Stimulated activated naive CD4-positive, alpha-beta T cell treated with Interleukin-2 at 50 U/mL for 16 hours (primary cell): ENCODE measurements around the gene CARS2.
"Not testable (repeated sequence)": the region's sequence is repeated elsewhere in the genome, so short reads cannot be mapped to it uniquely, and the experiment has no call there.

Source experiments
- DNase-seq: peaks from one replicate; lab custom pipeline; 2025; lab: John Stamatoyannopoulos, UW

The CARS2 gene

DNA sequence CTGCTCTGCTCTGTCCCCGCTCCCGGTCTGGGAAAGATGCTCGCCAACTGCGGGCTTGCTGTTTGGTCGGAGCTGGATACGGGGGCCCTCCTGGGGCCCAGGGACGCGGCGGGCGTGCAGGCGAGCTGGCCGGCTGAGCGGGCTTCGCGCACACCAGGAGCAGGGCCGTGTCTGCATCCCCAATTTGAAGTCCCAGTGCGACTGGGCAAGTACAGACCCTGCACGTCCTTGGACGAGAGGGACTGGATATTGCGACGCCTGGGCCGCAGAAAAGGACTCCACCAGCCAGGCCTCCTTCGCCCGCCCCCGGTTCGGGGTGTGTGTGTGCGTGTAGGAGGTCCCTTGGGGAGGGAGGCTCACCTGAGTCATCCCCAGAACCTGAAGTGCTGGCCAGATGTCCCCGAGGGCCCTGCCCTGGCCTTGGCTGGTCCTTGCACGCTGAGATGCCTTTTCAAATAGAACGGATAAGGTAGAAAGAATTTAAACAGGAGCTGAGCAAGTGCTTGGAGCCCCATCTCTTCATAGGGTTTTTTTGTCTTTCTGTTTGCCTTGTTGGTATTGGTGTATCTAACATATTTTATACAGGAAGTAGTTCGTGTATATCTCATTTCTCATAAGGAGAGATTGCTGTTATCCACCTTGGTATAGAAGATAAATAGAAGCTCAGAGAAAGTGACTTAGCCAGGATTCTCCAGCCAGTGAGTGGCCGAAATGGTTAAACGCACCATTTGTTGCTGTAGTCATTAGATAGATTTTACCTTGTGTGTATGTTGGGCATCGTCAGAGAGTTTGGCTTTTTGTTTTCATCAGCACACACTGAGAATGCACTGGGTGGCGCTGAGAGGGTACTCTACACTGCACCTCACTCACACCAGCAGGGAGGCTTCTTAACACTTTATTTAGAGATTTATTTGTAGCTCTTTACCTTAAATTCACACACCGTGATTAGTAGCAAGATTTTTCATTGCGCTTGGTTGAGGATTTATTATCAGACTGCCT lies 89.5 kb downstream of the CARS2 start:
- DNase-seq = peak; percentile 46

DNA sequence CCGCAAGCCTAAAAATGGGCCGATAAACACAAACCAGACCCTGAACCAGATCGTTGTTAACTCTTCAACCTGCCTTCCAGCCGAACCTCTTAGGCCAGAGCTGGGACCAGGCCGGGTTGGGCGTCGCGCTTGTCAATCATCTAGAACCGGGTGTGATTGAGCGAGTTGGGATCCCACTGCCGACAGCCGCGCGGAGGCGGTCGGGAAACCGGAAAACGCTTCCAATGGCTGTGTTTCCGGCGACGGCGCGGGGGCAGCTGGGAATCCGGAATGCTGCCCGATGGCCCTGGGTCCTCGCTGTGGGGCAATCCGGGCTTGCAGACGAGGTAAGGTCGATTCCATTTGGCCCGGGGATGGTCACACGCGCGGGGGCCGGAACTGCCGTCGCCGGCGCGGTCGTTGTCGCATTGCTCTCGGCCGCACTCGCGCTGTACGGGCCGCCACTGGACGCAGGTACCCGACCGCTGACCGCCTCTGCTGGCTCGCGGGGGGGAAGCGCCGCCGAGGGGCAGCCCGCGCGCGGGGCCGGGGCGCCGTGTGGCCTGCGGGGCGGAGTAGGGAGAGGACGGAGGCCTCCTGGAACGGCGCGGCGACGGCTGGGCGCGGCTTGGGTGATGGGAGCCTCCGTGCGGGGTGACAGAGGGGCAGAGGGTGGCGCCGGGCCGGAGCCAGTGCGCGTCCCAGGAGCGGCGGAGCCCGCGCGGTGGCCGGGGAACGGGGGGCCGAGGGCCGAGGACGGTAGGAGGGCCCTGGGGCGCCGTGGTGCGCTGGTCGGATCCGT lies 90.4 kb downstream of the CARS2 start, which contains the start of gene NAXD:
Gene NAXD (plus strand): TSS at position 224 of the 781 bp plus-strand sequence. CDS start 57 bp downstream, at position 281.
- DNase-seq = peak; percentile 84

DNA sequence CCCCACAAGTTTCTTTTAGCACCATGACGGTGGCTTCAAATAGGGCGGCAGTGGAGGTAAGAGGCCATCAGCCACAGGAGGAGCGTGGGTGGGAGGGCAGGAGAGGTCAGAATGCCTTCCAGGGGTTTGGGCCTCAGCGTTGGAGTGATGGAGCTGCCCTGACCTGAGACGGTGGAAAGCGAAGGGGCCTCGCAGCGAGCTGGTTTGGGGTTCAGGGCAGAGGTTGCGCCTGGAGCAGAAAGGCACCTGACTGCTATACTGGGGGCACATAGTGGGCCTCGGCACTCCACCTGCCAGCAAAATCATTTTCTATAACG lies 91.0 kb downstream of the CARS2 start:
- DNase-seq = no peak

DNA sequence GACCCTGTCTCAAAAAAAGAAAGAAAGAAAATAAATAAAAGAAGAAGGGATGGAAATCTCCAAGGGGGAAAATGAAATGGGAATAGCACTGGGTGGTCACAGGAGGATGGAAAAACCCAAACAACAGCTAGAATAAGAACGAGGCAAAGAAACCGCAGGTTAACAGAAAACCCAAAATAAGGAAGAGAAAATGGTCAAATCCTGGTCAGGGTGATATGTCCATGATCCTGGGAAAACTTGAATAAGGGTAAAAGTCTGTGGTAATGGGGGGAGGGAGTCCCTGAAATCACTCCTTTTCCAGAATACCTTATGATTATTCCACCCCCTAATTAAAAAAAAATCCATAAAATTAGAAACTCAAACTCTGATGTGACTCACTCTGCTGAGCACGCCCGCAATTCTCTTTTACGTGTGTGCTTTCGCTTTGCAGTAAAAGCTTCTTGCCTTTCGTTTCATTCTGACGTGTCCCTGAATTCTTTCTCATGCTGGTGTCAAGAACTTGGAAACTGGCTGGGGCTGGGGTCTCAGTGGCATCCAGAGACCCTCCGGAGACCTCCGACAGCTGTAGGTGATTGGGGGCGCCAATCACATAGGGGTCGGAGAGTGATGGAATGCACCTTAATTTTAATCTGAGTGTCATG lies 94.8 kb downstream of the CARS2 start:
- DNase-seq = peak; percentile 25

DNA sequence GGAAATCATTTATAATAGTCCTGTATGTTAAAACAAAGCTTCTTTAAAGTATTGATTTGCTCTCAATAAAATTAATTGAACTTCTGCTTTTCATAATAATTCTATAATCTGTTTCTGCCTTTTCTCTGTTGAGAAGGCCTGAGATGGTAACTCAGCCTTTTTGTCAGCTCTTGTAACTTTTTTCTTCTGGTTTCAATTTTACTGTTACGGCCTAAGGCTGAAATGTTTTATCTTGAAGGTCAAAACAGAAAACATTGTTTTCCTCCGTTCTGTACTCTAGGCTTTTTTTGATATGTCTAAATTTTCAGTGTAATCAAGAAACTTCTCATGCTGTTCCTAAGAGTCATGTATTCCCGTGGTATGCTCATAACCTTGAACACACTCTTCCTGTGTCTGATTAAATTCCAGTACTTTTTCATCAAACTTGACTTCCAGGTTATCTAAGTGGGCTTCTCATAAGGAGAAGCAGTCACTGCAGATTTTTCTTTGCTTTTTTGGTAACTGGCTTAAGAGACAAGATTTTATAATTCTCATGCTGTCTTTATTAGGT lies 98.2 kb downstream of the CARS2 start:
- DNase-seq = no peak

DNA sequence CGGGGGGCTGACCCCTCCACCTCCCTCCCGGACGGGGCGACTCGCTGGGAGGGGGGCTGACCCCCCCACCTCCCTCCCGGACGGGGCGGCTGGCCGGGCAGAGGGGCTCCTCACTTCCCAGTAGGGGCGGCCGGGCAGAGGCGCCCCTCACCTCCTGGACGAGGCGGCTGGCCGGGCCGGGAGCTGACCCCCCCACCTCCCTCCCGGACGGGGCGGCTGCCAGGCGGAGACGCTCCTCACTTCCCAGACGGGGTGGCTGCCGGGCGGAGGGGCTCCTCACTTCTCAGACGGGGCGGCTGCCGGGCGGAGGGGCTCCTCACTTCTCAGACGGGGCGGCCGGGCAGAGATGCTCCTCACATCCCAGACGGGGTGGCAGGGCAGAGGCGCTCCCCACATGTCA lies 99.6 kb downstream of the CARS2 start:
- not testable (repeated sequence) for DNase-seq

DNA sequence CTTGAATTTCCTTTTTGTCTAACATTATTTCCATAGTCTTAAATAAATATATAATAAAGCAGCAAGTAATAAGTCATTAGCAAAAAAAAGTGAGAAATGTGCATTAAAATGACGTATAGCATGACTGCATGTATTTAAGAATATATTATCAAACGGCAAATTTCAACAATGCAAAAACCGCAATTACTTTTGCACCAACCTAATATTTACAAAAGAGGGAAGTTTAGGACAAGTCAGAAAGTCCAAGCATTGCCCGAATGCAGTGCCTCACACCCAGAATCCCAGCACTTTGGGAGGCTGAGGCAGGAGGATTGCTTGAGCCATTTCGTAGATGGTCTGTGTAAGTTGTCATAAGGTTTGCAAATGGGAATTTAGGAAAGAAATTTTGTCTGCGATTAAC lies 100.8 kb downstream of the CARS2 start:
- DNase-seq = no peak

DNA sequence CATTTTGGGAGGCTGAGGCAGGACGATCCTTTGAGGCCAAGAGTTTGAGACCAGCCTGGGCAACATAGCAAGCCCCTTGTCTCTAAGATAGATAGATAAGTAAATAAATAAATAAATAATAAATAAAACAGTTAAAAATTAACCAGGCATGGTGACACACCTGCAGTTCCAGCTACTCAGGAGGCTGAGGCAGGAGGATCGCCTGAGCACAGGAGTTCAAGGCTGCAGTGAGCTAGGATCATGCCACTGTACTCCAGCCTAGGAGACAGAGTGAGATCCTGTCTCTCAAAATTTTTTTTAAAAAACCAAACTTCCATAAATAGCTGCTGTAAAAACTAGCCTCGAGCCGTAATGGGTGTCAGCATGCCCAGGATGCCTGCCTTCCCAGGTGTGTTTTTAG lies 104.9 kb downstream of the CARS2 start:
- DNase-seq = no peak

DNA sequence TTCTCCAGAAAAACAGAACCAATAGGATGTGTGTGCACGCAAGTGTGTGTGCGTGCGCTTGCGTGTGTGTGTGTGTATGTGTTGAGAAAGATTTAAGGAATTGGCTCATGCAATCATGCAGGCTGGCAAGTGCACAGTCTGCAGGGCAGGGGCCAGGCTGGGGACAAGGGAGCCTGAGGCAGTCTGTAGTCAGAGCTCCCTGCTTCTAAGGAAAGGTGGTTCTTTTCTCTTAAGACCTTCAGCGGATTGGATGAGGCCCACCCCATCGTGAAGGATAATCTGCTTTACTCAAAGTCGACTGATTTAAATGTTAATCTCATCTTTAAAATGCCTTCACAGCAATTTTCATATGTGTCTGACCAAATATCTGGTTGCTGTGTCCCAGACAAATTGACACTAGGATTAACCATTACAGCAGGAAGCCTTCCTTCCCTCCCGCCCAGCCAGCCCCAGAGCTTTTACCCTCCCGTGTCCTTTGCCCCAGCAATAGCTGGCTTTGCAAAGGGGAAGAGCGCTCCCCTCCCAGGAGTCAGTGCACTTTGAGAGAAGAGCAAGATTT lies 105.6 kb downstream of the CARS2 start:
- no peak for DNase-seq

DNA sequence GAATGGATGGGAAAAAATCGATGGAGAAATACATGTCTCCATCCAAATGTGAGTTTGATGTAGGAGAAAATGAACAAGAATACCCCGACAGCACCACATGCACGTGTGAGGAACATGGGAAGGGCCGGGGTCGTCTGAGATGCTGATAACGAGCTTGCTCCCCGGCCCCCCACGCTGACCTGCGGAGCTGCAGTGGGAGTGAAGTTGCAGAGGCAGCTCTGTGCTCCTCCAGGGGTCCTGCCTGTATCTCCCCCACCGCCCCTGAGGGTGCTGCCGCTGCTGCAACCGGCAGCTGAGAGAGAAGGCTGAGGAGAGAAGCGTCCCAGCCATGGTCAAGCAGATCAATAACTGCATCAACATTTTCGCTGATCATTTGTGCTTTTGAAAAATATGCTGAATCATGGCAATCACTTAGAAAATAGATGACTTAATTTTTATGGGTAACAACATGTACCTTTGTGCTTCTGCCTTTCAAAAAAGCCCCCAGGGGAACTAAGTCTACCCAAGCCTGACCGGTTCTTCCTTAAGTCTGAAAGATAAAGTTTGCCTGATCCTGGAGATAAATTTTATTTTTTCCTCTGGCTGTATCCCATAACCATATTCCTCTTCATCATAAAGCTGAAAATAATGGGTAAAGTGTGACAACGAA lies 108.8 kb downstream of the CARS2 start:
- DNase-seq = no peak

DNA sequence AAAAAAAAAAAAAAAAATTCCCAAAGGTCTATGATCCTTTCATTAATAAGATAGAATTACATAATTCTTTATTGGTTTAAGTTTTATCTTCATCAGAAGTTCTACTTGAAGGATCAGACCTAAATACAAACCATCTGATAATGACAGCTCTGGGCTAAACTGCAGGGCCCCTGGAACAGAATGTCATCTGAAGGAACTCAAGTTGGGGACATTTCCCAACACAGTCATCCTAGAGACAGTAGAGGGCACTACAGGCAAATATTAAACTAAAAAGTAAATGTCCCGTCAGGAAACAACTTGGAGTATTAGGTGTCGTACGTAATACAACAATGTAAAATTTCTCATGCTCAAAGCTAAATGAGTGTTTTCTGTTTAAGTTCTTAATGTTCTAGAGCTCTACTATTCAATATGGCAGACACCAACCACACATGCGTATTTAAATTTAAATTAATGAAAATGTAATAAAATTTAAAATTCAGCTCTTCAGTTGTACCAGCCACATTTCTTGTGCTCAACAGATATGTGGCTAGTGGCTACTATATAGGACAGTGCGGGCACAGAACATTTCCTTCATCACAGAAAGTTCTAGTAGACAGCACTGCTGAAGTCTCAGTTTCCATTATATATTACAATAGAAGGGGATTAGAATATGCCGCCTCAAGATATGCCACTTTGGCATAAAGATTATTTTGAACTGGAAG lies 112.3 kb downstream of the CARS2 start:
- DNase-seq = no peak

DNA sequence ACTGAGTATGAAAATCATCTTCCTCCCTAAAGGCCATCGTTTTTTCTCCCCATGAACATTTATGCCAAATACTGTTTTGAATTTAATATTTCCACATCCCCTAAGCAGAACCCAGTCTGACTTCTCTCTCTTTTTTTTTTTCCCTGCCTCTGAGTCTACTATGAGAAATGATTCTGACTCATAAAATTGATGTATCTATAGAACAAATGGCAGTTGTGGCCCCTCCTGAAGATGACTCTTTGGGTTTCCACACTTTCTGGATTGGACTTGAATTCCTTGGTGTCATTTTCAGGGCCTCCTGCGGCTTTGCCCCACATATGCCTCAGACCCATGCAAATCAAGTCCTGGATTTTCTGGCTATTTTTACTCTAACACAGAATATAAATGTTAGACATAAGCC lies 113.3 kb downstream of the CARS2 start:
- DNase-seq = no peak
